Lower leg skin (tissue), 3 donors: Measurements from ENCODE around the gene FOXP2.

Experiments used
- POLR2A ChIP-seq, 2 donors: fragments of 450-650 bp; IDR thresholded peaks; one replicate each; pipeline ENCODE4 v1.6.1; 2016 to 2017; ENCODE audit warnings: antibody characterized with exemption in 2 of 2, mild to moderate bottlenecking in 1 of 2, moderate library complexity in 1 of 2
- TF ChIP-seq, protein P1 (sequence below), 3 donors: fragments of 450-650 bp; IDR thresholded peaks; one replicate each; pipeline ENCODE4 v1.5.1; 2016; ENCODE audit warnings: antibody characterized with exemption in 3 of 3, mild to moderate bottlenecking in 3 of 3, moderate library complexity in 2 of 3

GRCh38 chr7:114695182-114695581, 280.6 kb downstream of the FOXP2 start:
- TF ChIP-seq POLR2A (IDR thresholded peaks at IDR 0.05), result no peak
- TF ChIP-seq, protein P1, sequence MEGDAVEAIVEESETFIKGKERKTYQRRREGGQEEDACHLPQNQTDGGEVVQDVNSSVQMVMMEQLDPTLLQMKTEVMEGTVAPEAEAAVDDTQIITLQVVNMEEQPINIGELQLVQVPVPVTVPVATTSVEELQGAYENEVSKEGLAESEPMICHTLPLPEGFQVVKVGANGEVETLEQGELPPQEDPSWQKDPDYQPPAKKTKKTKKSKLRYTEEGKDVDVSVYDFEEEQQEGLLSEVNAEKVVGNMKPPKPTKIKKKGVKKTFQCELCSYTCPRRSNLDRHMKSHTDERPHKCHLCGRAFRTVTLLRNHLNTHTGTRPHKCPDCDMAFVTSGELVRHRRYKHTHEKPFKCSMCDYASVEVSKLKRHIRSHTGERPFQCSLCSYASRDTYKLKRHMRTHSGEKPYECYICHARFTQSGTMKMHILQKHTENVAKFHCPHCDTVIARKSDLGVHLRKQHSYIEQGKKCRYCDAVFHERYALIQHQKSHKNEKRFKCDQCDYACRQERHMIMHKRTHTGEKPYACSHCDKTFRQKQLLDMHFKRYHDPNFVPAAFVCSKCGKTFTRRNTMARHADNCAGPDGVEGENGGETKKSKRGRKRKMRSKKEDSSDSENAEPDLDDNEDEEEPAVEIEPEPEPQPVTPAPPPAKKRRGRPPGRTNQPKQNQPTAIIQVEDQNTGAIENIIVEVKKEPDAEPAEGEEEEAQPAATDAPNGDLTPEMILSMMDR (IDR thresholded peaks at IDR 0.05), result no peak
